GM19452 (cell line): Measurements from ENCODE around the gene PIP4P1.
"Not testable (repeated sequence)": the region's sequence is repeated elsewhere in the genome, so short reads cannot be mapped to it uniquely, and the experiment has no call there.

Experiments
- ATAC-seq: cut with Tn5 transposase; IDR thresholded peaks from one replicate; pipeline ENCODE4 v1.9.1; 2021; ENCODE audit not compliant: unreplicated experiment

The PIP4P1 gene

DNA sequence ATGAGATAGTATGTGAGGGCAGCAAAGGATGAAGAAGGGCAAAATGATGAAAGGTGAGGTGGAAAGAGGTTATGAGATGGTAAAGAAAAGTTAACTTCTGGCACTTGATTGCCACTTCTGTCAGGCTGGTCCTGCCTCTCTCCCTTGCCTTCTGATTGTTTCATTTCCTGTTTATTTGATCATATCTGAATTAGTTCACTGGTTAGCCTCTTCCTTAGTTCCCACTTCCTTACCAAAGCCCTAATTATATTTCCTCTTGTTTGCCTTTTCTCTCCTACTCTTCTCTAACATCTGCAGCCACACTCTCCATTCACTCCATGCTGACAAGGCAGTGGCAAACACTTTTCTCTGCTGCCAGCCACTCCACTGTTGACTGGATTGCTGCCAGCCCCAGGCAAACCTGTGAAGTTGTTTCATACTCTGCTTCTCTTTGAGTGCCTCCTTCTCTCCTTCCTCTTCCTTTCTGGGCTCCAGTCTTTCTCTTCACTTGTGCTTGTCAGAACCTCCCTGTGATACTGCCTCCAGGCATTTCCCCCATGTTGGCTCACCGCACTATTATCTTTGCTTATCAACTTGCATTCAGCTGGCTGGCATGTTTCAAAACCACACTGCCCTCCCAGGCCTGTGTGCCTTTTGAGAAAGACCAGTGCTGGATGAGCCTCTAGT is 16.1 kb upstream of the PIP4P1 start:
- ATAC-seq = no peak

GRCh38 chr14:20476776-20477175 is 15.5 kb upstream of the PIP4P1 start:
- ATAC-seq = no peak

DNA sequence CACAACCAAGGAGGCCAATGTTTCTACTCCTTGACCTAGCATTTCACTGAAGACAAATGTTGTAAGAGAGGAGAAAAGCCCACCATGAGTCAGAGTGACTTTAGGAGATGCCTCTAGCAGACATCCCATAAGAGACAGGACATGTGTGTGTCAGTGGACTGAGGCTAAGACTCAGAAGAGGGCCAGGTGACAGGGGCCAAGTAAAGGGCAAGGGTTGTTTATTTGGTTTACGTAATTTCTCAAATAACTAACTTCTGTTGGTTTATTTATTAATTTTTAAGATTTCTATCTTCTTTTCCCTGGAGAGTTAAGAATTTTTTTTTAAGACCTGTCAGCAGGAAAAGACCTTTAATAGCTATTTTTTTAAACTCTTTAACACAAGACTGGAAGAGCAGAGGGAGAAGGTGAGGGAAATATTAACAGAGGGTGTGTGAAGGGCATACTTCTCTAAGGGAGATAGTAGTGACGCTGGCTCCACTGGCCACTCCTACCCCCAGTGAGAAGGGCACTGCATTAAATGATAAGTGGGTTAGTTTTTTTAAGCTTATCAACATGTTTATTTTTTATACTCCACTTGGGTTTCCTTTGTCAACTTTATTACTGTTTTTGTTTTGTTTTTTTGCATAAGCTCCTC is 11.4 kb upstream of the PIP4P1 start:
- ATAC-seq = no peak

DNA sequence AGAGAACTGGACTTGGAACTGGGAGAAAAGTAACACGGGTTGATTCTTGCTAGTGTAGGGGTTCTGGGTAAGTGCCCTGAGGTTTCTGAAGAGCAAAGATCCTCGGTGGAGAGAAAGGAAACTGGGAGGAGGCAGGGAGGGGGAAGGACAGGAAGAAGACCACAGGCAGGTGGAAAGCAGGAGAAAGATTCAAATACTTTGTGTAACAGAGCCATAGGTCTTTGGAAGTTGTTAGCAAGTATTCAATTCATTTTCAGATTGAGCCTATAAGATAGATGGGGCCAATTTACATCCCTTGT is 9.3 kb upstream of the PIP4P1 start:
- no peak for ATAC-seq

- peak; percentile 36 for ATAC-seq
Observed at GRCh38 chr14:20469890-20470602, 8.8 kb upstream of the PIP4P1 start.

GRCh38 chr14:20469242-20469889 is 8.1 kb upstream of the PIP4P1 start, which contains the start of gene PNP:
Gene PNP (plus strand): TSS chr14:20469406. CDS start chr14:20469525, 119 bp downstream.
- peak; percentile 89 for ATAC-seq

- peak; percentile 12 for ATAC-seq
Observed at GRCh38 chr14:20468764-20469241, 7.6 kb upstream of the PIP4P1 start.

DNA sequence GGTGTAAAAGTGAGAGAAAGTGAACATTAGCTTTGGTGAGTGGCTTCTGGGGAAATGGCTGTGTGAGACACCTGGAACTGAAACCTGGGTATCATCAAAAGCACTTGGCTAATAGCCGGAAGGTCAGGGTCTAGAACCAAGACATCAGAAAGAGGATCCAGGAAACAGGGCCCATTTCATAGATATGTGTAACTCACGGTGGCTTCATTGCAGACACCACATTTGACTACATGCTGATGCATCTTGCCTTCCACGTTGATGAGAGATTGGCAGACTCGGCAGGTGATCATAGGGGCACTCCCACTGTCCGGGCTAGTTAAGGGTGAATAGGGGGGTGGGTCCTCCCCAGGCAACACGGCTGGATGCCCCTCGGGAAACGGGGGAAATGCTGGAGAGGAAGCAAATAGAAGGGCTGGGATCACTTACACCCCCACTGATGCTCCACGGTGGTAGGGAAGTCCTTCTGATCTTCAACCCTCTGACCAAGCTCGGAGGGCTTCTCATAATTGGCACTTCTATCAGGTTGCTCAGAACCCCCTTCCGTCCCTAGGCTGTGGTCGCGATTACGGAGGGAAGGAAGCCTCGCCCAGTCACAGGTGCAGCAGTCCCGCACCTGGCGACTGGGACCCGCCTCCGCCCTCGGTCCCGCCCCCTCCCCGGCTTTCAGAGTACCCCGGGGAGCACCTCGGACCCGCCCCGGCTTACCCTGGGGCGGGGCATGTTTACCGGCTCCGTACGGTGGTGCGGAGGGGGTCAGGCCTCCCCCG is 593 bp downstream of the PIP4P1 start:
- no peak for ATAC-seq

GRCh38 chr14:20458031-20458789 is 3.0 kb downstream of the PIP4P1 start:
- no peak for ATAC-seq

DNA sequence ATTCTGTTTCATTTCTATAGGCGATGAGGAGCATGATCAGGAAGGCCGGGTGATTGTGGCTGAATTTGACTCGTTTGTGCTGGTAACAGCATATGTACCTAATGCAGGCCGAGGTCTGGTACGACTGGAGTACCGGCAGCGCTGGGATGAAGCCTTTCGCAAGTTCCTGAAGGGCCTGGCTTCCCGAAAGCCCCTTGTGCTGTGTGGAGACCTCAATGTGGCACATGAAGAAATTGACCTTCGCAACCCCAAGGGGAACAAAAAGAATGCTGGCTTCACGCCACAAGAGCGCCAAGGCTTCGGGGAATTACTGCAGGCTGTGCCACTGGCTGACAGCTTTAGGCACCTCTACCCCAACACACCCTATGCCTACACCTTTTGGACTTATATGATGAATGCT is 4.3 kb downstream of the PIP4P1 start:
- no peak for ATAC-seq

DNA sequence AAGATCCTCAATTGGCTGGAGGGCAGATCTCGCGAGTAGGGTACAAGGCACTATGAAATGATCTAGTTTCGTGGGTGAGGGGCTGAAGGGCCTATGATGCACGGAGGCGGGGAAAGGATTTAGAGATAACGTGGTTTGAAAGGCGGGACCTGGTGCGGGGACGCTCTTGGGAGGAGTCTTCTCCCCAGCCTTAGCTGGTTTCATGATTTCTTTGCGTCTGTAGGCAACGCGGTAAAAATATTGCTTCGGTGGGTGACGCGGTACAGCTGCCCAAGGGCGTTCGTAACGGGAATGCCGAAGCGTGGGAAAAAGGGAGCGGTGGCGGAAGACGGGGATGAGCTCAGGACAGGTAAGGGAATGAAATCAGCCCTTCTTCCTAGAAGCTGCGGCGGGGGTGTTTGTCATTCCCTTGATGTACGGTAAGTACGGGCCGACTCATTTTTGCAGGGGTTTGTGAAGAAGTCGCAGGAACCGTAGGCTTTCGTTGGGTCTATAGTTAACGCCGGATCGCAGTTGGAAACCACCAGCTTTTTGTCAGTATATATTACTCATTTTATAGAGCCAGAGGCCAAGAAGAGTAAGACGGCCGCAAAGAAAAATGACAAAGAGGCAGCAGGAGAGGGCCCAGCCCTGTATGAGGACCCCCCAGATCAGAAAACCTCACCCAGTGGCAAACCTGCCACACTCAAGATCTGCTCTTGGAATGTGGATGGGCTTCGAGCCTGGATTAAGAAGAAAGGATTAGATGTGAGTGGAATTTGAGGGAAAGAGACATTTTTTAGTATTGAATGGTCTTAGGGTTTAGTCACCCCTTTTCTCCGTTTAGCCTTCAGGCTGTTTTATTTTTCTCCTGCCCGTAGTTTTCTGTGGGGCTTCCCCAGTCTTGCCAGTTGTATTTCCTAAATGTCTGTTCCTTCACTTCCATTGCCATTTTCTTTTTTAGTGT is 5.6 kb downstream of the PIP4P1 start:
- peak; percentile 48 for ATAC-seq

DNA sequence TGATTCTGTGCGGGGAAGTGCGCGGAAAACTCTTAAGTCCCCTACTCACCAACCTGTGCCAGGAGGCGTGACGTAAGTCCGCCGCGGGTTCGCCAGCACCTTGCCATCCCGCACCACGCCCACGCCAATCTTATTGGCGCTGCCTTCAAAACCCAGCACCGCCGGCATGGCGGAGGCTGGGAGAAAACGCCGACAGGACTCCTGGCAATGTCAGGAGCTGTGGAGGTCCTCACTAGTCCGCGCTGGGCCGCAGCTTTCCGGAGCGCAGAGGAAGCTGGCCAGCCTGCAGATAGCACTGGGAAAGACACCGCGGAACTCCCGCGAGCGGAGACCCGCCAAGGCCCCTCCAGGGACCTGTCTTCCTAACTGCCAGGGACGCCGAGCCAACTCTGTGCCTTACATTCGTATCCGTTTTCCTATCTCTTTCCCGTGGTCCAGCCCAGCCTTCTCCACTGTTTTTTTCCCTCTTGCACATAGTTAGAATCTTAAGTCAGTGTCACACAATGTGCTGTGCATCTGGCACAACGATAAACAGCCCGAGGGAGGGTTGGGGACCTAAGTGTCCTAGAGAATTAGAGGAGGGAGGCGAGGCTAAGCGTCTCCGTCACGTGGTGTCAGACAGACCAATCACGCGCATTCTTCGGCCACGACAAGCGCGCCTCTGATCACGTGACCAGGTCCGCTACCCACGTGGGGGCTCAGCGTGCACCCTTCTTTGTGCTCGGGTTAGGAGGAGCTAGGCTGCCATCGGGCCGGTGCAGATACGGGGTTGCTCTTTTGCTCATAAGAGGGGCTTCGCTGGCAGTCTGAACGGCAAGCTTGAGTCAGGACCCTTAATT is 6.5 kb downstream of the PIP4P1 start, which contains the start of the genes APEX1 and OSGEP:
TSS of gene APEX1 (plus strand) at position 711 of the 839 bp plus-strand sequence. CDS start 420 bp downstream, outside the sequence.
TSS of gene OSGEP (minus strand) at position 297 of the 839 bp plus-strand sequence. CDS start at position 168, 129 bp downstream.
- peak; percentile 86 for ATAC-seq

GRCh38 chr14:20452831-20453230 is 8.4 kb downstream of the PIP4P1 start:
- not testable (repeated sequence) for ATAC-seq

- ATAC-seq = no peak
Observed at GRCh38 chr14:20446889-20447288, 14.3 kb downstream of the PIP4P1 start.

GRCh38 chr14:20443650-20444049 is 17.6 kb downstream of the PIP4P1 start:
- not testable (repeated sequence) for ATAC-seq

GRCh38 chr14:20441461-20441860 is 19.8 kb downstream of the PIP4P1 start:
- no peak for ATAC-seq

GRCh38 chr14:20440882-20441281 is 20.4 kb downstream of the PIP4P1 start:
- no peak for ATAC-seq

DNA sequence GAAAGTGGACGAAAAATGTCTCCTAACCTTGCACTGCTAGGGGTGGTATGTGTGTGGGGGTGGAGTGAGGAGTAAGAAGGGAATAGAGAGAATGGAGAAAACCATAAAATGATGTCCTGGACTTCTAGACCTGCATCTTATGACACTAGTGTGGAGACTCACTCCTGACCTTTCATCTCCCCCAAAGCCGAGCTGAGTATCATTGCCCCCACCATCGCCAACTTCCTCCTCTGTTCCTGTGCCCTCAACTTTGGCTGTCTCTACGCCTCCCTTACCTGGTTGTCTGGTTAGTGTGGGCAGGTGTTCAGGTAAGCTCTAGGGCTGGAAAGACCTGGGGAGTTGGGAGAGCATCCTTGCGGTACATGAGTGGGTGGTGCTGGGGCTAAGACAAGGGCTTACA is 20.8 kb downstream of the PIP4P1 start:
- no peak for ATAC-seq
